DMS 273 (cell line): ENCODE data around the gene PARP6.
A peak's percentile ranks its signal among the peaks of the same experiment; 100 is the strongest.

Source experiments
- DNase-seq: peaks from one replicate; lab custom pipeline; 2025; ENCODE audit not compliant: unreplicated experiment; lab: John Stamatoyannopoulos, UW

The PARP6 gene

GRCh38 chr15:72231833-72232478, 40.4 kb downstream of the PARP6 start:
- peak; percentile 67 for DNase-seq

- peak; percentile 99 for DNase-seq
Measured at GRCh38 chr15:72231066-72231832, 41.1 kb downstream of the PARP6 start, which contains the start of gene PKM. TSS of gene PKM (minus strand) at chr15:72231190. CDS start at chr15:72219097, 12,093 bp downstream.

- DNase-seq = peak; percentile 85
Measured at GRCh38 chr15:72230197-72231065, 41.9 kb downstream of the PARP6 start.

GRCh38 chr15:72229947-72230196, 42.5 kb downstream of the PARP6 start:
- DNase-seq = no peak

- peak; percentile 32 for DNase-seq
Measured at GRCh38 chr15:72229076-72229946, 43.0 kb downstream of the PARP6 start.

GRCh38 chr15:72227720-72228119, 44.6 kb downstream of the PARP6 start:
- peak; percentile 45 for DNase-seq

- DNase-seq = peak; percentile 49
Measured at GRCh38 chr15:72227192-72227586, 45.2 kb downstream of the PARP6 start.

GRCh38 chr15:72223278-72223677, 49.1 kb downstream of the PARP6 start:
- DNase-seq = no peak

- DNase-seq = peak; percentile 44
Measured at GRCh38 chr15:72222393-72222792, 50.0 kb downstream of the PARP6 start.

- no peak for DNase-seq
Measured at GRCh38 chr15:72220687-72221086, 51.7 kb downstream of the PARP6 start.

GRCh38 chr15:72217216-72217615, 55.1 kb downstream of the PARP6 start:
- DNase-seq = no peak

- DNase-seq = no peak
Measured at GRCh38 chr15:72216079-72216478, 56.3 kb downstream of the PARP6 start.

- no peak for DNase-seq
Measured at GRCh38 chr15:72207558-72208085, 64.7 kb downstream of the PARP6 start.

- DNase-seq = peak; percentile 7
Measured at GRCh38 chr15:72206677-72207000, 65.7 kb downstream of the PARP6 start.

- DNase-seq = no peak
Measured at GRCh38 chr15:72205896-72206676, 66.3 kb downstream of the PARP6 start.

- DNase-seq = no peak
Measured at GRCh38 chr15:72205273-72205672, 67.1 kb downstream of the PARP6 start.

GRCh38 chr15:72203507-72203837, 68.9 kb downstream of the PARP6 start:
- peak; percentile 91 for DNase-seq

GRCh38 chr15:72202801-72203506, 69.4 kb downstream of the PARP6 start:
- no peak for DNase-seq

- DNase-seq = no peak
Measured at GRCh38 chr15:72202302-72202701, 70.1 kb downstream of the PARP6 start.
